Measurements from ENCODE around the gene PTGR3.

DNA sequence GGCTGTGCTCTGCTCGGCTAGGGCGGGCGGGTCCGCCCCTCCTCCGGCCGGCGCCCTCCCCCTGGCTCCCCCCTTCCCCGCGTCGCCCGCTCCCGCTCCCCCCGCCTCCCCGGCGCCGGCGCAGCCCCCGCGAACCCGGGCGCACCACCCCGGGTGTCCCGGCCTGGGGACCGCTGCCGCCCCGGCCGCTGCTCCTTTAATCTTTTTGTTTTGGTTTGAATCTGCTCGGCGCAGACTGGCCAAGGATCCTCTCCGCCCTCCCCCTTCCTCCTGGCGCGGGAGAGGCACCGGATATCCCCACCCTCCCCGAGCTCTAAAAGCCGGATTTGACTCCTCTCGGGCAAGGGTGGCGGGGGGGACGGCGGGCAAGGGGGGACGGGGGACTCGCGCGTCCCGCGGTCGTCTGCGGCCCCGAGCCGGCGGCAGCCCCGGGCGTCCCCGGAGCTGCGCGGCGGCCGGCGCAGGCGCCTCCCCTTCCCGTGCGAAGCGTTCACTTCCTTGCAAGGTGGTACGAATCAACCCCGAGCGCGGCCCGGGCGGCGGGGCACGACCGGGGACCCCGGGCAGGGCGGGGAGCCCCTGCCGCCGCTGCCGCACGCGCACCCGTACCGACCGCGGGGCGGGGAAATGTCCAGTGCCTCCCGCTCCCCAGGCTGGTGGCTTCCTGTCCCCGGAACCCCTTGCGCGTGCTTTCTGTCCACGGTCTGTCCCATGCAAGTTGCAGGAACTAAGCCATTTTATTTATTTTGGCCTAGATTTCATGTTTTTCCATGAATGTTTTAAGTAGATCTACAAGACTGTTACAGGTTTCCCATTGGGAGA, at the start of gene PTGR3:
- TF ChIP-seq EZH2 (IDR thresholded peaks at IDR 0.05; ENCODE audit: borderline replicate concordance) = no peak
- TF ChIP-seq, protein P1, sequence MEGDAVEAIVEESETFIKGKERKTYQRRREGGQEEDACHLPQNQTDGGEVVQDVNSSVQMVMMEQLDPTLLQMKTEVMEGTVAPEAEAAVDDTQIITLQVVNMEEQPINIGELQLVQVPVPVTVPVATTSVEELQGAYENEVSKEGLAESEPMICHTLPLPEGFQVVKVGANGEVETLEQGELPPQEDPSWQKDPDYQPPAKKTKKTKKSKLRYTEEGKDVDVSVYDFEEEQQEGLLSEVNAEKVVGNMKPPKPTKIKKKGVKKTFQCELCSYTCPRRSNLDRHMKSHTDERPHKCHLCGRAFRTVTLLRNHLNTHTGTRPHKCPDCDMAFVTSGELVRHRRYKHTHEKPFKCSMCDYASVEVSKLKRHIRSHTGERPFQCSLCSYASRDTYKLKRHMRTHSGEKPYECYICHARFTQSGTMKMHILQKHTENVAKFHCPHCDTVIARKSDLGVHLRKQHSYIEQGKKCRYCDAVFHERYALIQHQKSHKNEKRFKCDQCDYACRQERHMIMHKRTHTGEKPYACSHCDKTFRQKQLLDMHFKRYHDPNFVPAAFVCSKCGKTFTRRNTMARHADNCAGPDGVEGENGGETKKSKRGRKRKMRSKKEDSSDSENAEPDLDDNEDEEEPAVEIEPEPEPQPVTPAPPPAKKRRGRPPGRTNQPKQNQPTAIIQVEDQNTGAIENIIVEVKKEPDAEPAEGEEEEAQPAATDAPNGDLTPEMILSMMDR (IDR thresholded peaks at IDR 0.05; ENCODE audit: poor library complexity) = no peak

All from hepatocyte (in vitro differentiated cells).